Airway epithelial cell (primary cell): Measurements from ENCODE around the gene PUS10. TPM values are rescaled to one million over a fixed set of nuclear protein-coding genes. Genes with fewer than 3 reads are reported as not detected.

Experiments used
- total RNA-seq: library from RNA; depleted of rRNA; stranded (reverse); fragments of >200 nt; gene quantifications from 2 replicates; pipeline ENCODE4 v1.2.3, GENCODE V29; 2015

PUS10 gene
- 5.5 and 6.6 TPM in 2 replicates for total RNA-seq

DNA sequence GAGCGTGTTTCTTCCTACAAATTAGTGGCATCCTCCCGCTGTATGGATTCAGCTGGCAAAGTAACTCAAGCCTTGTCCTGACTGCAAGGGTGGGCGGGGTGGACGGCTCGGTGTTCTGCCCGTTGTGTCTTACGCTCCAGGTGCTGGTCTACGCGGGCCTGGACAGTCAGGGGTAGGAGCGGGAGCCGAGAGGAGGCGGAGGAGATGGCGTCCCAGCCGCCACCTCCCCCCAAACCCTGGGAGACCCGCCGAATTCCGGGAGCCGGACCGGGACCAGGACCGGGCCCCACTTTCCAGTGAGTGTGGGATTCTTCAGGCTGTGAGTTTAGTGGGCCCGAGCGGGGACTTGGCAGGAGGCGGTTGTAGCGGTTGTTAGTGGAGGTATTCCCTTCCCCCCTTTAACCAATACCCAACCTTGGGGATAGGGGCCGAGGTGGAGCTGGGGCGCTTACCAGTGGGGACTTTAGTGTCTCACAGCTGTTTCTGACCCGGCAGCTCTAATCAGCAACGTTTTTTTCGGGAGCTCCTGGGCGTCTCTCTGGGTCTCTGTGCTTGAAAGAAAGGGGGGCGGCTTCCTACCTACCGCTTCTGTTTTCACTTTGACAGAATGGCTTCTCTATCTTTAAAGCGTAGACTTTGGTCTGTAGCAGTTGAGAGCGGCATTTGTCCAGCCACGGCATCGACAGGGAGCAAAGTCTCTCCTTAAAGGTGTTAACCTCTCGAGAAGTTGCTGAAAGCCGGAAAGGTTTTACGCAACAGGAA is at the start of gene PUS10, which contains the start of gene PEX13:
TSS of gene PUS10 (minus strand) at position 700 of the 762 bp plus-strand sequence. CDS start 6,365 bp downstream, outside the sequence.
TSS of gene PEX13 (plus strand) at position 165 of the 762 bp plus-strand sequence. CDS start at position 205, 40 bp downstream.

DNA sequence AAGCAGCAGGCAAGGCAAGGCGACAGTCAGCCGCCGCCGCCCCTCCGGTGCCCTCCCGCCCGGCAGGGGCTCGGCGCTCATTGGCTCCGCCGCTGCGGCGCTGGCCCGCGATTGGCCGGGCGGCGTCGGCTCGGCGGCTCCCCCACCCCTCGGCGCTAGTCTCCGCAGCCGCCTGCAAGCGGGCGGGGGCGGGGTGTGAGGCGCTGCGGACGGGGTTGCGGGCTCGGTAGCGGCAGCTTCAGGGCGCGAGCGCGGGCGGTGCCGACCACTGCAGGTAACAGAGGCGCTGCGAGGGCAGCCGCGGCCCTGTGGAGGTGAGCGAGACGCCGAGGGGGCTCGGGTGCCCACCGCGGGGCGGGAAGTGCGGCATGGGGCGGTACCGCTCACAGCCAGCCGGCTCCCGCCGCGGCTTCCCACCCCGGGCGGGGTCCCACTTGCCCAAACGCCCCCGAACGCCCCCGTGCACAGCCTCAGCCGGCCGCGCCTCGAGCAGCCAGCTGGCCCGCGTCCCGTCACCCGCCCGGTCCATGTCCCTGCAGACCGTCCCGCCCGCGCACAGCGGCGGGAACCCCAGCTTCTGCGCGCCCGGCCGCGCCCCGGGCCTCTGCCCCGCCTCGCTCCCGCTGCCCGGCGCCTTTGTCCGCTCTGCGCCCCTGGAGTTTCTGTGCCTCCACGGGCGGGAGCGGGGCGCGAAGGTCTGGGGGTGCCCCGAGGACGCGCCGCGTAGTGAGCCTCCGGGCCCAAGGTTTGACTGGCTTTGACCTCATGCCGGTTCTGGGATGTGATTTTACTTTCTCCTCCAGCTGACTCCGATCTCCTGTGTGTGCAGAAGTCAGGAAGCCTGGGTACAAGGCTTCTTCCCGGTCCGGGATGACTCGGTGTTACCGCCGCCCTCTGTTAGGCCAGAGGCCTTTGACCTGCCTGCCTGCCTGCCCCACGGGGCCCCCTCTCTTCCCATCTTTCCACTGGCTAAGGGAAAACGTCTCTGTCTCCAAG is 48.0 kb upstream of the PUS10 start, which contains the start of gene SANBR:
TSS of gene SANBR (plus strand) at position 158 of the 996 bp plus-strand sequence. CDS start 4,480 bp downstream, outside the sequence.

Other genes starting within 250 kb of the PUS10 start
- 5.8 and 8.3 TPM in 2 replicates for gene REL, start 136.7 kb downstream of the PUS10 start, total RNA-seq
- 32.5 and 54.6 TPM in 2 replicates for gene PEX13, start 535 bp downstream of the PUS10 start, total RNA-seq
- gene SANBR, start 47.6 kb upstream of the PUS10 start, total RNA-seq: 4.1 and 7.1 TPM in 2 replicates
- gene C2orf74, start 143.9 kb upstream of the PUS10 start, total RNA-seq: 7.2 and 7.3 TPM in 2 replicates